GM10248 (cell line): ENCODE results near the gene HRNR.

ENCODE experiments used
- CTCF ChIA-PET: fragments of 300-600 bp; sonication (Branson Sonifier 250); formaldehyde crosslinking; extraction: SDS; loops from one replicate; lab custom pipeline; 2021; ENCODE audit warnings: antibody characterized with exemption; lab: Yijun Ruan, JAX
- POLR2A ChIA-PET: fragments of 350-650 bp; sonication (Branson Sonifier 250); formaldehyde crosslinking; extraction: SDS; loops from one replicate; lab custom pipeline; 2020; ENCODE audit warnings: antibody characterized with exemption; lab: Yijun Ruan, JAX
- DNase-seq: peaks from one replicate; pipeline ENCODE4 v3.0.0; 2012; ENCODE audit errors: extremely low spot score
- TF ChIP-seq, protein P1 (sequence below): IDR thresholded peaks from 2 replicates; pipeline ENCODE4 v1.5.1; 2012; ENCODE audit warnings: mild to moderate bottlenecking, low read depth; ENCODE audit errors: extremely low read depth, missing control alignments, control extremely low read depth

The HRNR gene

DNA sequence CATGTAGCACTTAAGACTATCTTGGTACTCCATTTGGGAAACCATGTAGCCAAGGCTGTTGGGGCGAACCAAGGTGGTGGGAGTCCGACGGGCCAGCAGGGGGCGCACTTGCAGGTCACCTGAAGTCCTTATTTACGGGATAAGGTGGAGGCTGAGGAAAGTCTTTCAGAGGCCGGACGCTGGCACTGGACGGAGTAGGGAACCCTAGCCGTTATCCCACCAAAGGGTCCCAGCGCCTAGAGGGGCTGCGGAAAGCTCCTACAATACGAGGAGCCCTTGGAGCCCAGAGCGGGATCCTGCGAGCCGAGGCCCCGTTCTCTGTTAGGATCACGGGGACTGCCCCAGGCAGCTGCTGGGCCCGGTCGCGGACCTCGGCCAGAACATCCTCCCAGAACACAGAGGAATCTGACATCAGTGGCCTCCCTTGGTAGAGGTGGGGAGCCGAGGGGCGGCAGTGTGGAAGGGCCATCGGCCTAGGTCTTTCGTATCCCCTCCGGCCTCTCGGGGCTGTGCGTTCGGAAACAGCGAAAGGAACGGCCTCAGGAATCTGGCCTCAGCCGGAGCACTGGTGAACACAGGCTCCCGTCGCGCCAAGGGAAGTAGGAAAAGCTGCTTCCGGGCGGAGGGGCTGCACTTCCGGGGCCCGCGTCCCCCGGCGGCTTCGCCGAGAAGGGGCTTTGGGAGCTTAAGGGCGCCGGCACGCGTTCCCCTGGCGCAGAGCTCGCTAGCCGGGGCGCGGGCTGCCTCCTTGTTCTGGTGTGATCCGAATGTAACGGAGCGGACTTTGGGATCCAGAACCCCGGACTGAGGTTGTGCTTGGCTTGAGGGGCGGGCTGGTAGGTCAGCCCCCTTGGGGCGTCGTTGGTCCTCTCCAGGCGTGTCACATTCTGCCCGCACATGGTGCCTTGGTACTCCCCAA lies 35.1 kb downstream of the HRNR start:
- TF ChIP-seq, protein P1, sequence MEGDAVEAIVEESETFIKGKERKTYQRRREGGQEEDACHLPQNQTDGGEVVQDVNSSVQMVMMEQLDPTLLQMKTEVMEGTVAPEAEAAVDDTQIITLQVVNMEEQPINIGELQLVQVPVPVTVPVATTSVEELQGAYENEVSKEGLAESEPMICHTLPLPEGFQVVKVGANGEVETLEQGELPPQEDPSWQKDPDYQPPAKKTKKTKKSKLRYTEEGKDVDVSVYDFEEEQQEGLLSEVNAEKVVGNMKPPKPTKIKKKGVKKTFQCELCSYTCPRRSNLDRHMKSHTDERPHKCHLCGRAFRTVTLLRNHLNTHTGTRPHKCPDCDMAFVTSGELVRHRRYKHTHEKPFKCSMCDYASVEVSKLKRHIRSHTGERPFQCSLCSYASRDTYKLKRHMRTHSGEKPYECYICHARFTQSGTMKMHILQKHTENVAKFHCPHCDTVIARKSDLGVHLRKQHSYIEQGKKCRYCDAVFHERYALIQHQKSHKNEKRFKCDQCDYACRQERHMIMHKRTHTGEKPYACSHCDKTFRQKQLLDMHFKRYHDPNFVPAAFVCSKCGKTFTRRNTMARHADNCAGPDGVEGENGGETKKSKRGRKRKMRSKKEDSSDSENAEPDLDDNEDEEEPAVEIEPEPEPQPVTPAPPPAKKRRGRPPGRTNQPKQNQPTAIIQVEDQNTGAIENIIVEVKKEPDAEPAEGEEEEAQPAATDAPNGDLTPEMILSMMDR: peak; percentile 79
- ChIA-PET POLR2A (no interaction called here), CTCF (interaction anchor here (0.7 to 13.9 kb wide), 26 partner anchors 10 to 737 kb away, joined by 3 to 220 read pairs (median 5); no protein-coding TSS in a partner anchor)

DNA sequence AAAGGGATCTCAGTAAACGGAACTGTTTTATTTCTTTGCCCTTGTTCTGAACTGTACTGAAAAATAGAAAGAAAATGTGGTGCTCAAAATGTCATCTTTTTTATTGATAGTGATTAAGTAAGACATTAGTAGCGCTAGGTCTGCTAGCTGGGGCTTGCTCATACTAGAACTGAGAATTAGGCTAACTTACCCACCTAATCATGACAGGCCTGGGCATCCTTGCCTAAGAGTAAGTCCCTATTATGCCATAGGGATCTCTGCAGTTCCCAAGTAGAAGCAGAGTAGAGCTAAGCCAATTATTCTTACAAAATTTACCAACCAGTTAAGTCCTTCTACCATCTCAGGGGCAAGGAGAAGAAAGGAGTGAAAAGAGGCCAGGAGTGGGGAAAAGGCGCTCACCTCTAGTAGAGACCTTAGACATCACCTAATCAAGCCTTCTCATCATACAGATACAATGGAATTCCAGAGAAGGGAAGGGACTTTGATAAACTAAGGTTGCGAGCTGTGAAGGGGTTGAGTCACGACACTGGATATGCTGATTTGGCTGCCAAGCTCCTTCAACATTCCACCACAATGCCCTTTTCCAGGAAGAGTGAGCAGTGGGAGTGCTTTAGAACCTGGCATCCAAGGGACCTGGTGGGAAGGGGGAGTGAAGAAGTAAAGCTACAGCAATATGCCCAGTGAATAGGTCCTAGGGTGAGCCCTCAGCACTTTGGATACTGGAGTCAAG lies 37.3 kb downstream of the HRNR start:
- POLR2A ChIA-PET: no interaction called here
- DNase-seq: no peak

More for the DNA sequence above, 35.1 kb downstream of the HRNR start:
- peak; percentile 58 for DNase-seq

DNA sequence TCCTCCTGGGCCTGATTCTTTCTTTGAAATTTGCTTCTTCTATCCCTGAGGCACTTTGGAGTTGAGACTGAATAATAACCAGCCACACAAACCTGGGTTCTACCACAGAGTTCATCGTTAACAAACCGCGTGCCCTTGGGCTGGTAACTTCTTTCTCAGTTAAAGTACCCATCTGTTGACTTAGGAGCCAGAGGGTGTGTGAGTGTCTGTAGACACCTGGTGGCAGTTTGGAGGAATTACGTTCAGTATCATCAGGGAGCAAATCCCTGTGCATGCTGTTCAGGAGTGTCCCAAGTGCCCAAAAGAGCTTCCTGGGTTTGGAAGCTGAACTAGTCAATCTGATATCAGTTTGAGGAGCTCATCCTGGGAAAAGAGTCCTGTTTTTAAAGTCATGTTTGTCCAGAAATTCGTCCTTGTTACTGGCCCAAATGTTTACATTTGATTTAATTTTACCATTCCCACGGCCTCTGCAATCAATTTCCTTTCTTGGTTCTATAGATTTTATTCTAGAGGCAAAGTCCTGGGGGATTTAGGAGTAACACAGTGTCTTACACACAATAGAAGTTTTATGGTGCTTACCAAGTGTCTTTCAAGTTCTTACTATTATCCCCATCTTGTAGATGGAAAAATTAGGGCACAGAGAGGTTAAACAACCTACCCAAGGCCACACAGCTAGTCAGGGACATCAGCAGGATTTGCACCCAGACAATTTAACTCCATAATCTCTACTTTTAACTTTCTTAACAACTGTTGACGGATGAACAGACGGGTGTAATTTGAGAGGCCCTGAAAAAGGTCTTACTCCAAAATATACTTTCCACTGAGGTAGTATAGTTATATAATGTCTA lies 38.2 kb downstream of the HRNR start:
- TF ChIP-seq, protein P1: peak; percentile 78
- CTCF ChIA-PET: interaction anchor here (0.6 to 13.9 kb wide), 27 partner anchors 11 to 314 kb away, joined by 3 to 220 read pairs (median 6); partner anchors contain the start of gene RPTN
- DNase-seq: peak; percentile 39
- POLR2A ChIA-PET: no interaction called here

More for the DNA sequence above, 37.3 kb downstream of the HRNR start:
- TF ChIP-seq, protein P1: no peak
- CTCF ChIA-PET: interaction anchor here (0.9 to 13.9 kb wide), 22 partner anchors 12 to 272 kb away, joined by 3 to 220 read pairs (median 5); partner anchors contain the start of gene RPTN

DNA sequence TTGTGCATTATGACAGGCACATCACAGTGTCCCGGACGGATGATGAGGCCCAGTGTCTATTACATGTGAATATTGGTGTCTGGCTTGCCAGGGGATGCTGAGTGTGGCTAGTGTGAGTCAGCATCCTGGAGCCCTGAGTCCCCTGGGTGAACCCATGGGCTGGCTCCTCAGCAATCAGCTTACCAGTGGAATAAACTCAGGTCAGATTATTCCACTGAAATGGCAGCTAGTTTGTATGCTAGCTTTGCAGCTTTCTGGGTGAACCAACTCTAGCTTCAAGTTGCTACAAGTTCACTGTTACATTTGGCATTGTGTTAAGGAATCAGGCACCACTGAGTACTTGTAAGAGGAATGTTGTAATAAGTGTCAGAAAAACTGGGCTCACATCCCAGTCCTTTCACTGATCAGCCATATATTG lies 41.0 kb downstream of the HRNR start:
- DNase-seq: no peak
- TF ChIP-seq, protein P1: no peak
- ChIA-PET POLR2A (interaction anchor here (0.6 kb wide), 1 partner anchor 117 kb away, joined by 3 read pairs; no protein-coding TSS in a partner anchor), CTCF (interaction anchor here (1.0 to 13.9 kb wide), 14 partner anchors 8 to 276 kb away, joined by 3 to 220 read pairs (median 5); no protein-coding TSS in a partner anchor)

DNA sequence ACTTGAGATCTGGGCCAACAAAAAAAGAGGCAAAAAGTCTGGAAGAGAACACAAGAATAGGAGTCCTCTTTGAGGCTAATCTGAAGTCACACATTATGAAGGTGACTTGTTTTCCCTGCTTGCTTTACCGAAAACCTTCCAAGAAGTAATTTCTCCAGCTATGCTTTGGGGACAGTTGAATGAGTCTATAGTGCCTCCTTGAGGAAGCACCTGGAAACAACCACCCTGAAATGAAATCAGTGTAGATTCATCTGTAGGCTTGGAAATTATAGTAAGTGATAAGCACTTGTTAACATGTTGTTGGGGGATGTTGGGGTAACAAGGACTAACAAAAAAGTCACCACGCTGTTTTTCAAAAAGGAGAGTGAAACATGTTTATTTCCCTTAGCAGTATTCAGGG lies 41.6 kb downstream of the HRNR start:
- no peak for DNase-seq
- TF ChIP-seq, protein P1: peak; percentile 46
- CTCF ChIA-PET: interaction anchor here (0.5 to 13.9 kb wide), 13 partner anchors 7 to 276 kb away, joined by 3 to 220 read pairs (median 3); no protein-coding TSS in a partner anchor
- POLR2A ChIA-PET: interaction anchor here (0.6 kb wide), 1 partner anchor 117 kb away, joined by 3 read pairs; no protein-coding TSS in a partner anchor
